ENCODE results near the gene ALKBH4. TPM values are rescaled to one million over a fixed set of nuclear protein-coding genes. Genes with fewer than 3 reads are reported as not detected.
"Not testable (repeated sequence)": the region's sequence is repeated elsewhere in the genome, so short reads cannot be mapped to it uniquely, and the experiment has no call there.

The ALKBH4 gene
- total RNA-seq, 1 donor from 2014 or later = 8.9 TPM

DNA sequence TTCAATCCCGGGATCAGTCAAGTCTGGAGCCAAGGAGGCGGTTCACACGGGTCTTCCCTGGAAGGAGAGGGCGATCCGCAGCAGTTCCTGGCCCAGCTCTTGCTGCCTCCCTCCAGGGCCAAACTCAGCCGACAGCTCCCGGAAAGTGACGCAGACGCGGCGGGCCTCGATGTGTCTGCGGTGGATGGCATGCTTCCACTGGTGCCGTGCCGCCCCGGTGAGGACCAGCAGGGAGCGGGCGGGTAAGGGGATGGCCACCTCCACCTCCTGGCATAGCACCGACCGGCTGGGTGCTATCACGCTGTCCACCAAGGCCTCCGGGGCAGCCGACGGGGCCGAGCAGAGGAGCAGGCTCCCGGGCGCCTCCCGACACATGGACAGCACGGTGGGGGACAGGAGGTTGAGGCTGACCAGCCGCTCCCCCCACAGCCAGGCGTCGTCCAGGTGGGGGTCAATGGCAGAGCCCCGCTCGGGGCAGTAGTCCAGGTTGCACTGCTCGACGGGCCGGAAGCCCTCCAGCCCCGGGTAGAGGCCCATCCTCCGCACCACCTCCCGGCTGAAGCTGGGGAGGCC, 7.2 kb downstream of the ALKBH4 start:
- H3K4me3 Mint-ChIP-seq (ENCODE audit: low read depth) = no peak overlapping the region
- H3K9me3 Mint-ChIP-seq = no peaks in the 10 kb centered on the region
- no peaks in the 10 kb centered on the region for H3K4me1 Mint-ChIP-seq (ENCODE audit: low read depth)
- H3K36me3 Mint-ChIP-seq (ENCODE audit: low read depth) = peaks cover 21% of the 10 kb centered on the region
- DNase-seq (ENCODE audit: low spot score) = no peak
- no peaks in the 10 kb centered on the region for H3K27me3 Mint-ChIP-seq (ENCODE audit: low read depth)
- intact Hi-C loops (cut with micrococcal nuclease) = no loop called here
- no peak overlapping the region for H3K27ac Mint-ChIP-seq

- no peaks in the 10 kb centered on the region for H3K27me3 Mint-ChIP-seq (ENCODE audit: low read depth)
- no peaks in the 10 kb centered on the region for H3K4me1 Mint-ChIP-seq (ENCODE audit: low read depth)
- H3K4me3 Mint-ChIP-seq (ENCODE audit: low read depth) = no peak overlapping the region
- no peaks in the 10 kb centered on the region for H3K9me3 Mint-ChIP-seq
- intact Hi-C loops (cut with micrococcal nuclease) = no loop called here
- DNase-seq (ENCODE audit: low spot score) = no peak
- no peak overlapping the region for H3K27ac Mint-ChIP-seq
- H3K36me3 Mint-ChIP-seq (ENCODE audit: low read depth) = peaks cover 21% of the 10 kb centered on the region
Measured at GRCh38 chr7:102456327-102456726, 8.3 kb downstream of the ALKBH4 start.

DNA sequence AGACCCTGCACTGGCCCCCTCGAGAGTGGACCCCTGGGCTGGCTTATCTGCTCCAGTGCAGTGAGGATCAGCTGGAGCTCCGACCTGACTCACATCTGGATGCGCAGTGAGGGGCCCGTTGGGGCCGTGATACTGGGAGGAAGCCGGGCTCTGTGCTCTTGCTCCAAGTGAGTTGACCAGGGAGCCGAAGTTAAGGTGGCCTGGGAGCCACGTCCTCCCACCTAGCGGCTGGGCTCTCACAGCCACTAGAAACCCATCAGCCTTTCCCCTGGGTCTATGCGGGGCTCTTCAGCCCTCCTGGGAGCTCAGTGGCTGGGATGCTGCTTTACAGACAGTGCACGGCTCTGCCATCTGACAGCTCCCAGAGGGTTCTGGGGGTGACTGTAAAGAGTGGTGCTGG, 9.1 kb downstream of the ALKBH4 start:
- Mint-ChIP-seq H3K27me3 (ENCODE audit: low read depth) (no peaks in the 10 kb centered on the region), H3K36me3 (ENCODE audit: low read depth) (peaks cover 18% of the 10 kb centered on the region), H3K4me1 (ENCODE audit: low read depth) (no peaks in the 10 kb centered on the region), H3K27ac (no peak overlapping the region), H3K4me3 (ENCODE audit: low read depth) (no peak overlapping the region), H3K9me3 (no peaks in the 10 kb centered on the region)
- intact Hi-C loops (cut with micrococcal nuclease) = no loop called here
- no peak for DNase-seq (ENCODE audit: low spot score)

DNA sequence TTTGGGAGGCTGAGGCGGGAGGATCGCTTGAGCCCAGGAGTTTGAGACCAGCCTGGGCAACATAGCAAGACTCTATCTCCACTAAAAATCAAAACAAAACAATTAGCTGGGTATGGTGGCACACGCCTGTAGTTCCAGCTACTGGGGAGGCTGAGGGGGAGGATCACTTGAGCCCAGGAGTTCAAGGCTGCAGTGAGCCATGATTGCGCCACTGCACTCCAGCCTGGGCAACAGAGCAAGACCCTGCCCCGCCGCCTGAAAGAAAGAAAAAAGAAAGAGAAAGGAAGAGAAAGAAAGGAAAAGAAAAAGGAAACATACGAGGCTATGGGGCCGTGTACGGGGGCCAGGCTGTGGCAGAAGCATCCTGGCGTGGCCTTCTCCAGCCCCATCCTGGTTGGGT, 9.7 kb downstream of the ALKBH4 start:
- DNase-seq (ENCODE audit: low spot score); intact Hi-C loops (cut with micrococcal nuclease); H3K27ac Mint-ChIP-seq; H3K27me3 Mint-ChIP-seq (ENCODE audit: low read depth); H3K4me1 Mint-ChIP-seq (ENCODE audit: low read depth); H3K9me3 Mint-ChIP-seq; H3K4me3 Mint-ChIP-seq (ENCODE audit: low read depth): not testable (repeated sequence)
- H3K36me3 Mint-ChIP-seq (ENCODE audit: low read depth) = peaks cover 17% of the 10 kb centered on the region

DNA sequence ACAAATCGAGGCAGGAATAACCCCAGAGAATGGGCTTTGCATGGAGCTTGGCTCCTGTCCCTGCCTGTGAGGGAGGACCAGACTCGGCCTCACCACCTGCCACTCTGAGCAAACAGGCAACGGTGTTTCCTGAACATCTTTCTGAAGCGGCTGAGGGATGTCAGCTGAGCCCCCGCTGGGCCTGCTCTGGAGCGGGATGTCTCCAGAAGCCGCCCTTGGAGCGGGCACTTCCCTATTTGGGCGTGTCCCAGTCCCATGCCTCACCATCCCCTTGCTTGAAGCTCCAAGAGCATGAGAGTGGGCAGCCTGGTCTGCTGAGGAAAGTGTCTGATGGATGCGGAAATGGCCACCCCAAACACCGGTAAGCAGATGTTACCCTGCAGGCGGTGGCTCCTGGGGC, 10.2 kb downstream of the ALKBH4 start:
- intact Hi-C loops (cut with micrococcal nuclease) = no loop called here
- H3K27me3 Mint-ChIP-seq (ENCODE audit: low read depth) = no peaks in the 10 kb centered on the region
- no peaks in the 10 kb centered on the region for H3K4me1 Mint-ChIP-seq (ENCODE audit: low read depth)
- no peak overlapping the region for H3K4me3 Mint-ChIP-seq (ENCODE audit: low read depth)
- H3K36me3 Mint-ChIP-seq (ENCODE audit: low read depth) = peaks cover 14% of the 10 kb centered on the region
- DNase-seq (ENCODE audit: low spot score) = no peak
- no peak overlapping the region for H3K27ac Mint-ChIP-seq
- H3K9me3 Mint-ChIP-seq = no peaks in the 10 kb centered on the region

- peaks cover 10% of the 10 kb centered on the region for H3K36me3 Mint-ChIP-seq (ENCODE audit: low read depth)
- H3K9me3 Mint-ChIP-seq = no peaks in the 10 kb centered on the region
- no peak for DNase-seq (ENCODE audit: low spot score)
- H3K4me1 Mint-ChIP-seq (ENCODE audit: low read depth) = no peaks in the 10 kb centered on the region
- H3K27ac Mint-ChIP-seq = no peak overlapping the region
- intact Hi-C loops (cut with micrococcal nuclease) = no loop called here
- no peak overlapping the region for H3K4me3 Mint-ChIP-seq (ENCODE audit: low read depth)
- H3K27me3 Mint-ChIP-seq (ENCODE audit: low read depth) = no peaks in the 10 kb centered on the region
Measured at GRCh38 chr7:102453319-102453718, 11.3 kb downstream of the ALKBH4 start.

- peaks cover 10% of the 10 kb centered on the region for H3K36me3 Mint-ChIP-seq (ENCODE audit: low read depth)
- no peak overlapping the region for H3K4me3 Mint-ChIP-seq (ENCODE audit: low read depth)
- H3K9me3 Mint-ChIP-seq = no peaks in the 10 kb centered on the region
- H3K27me3 Mint-ChIP-seq (ENCODE audit: low read depth) = no peaks in the 10 kb centered on the region
- no peak overlapping the region for H3K27ac Mint-ChIP-seq
- intact Hi-C loops (cut with micrococcal nuclease) = no loop called here
- DNase-seq (ENCODE audit: low spot score) = no peak
- H3K4me1 Mint-ChIP-seq (ENCODE audit: low read depth) = no peaks in the 10 kb centered on the region
Measured at GRCh38 chr7:102452451-102452850, 12.2 kb downstream of the ALKBH4 start.

DNA sequence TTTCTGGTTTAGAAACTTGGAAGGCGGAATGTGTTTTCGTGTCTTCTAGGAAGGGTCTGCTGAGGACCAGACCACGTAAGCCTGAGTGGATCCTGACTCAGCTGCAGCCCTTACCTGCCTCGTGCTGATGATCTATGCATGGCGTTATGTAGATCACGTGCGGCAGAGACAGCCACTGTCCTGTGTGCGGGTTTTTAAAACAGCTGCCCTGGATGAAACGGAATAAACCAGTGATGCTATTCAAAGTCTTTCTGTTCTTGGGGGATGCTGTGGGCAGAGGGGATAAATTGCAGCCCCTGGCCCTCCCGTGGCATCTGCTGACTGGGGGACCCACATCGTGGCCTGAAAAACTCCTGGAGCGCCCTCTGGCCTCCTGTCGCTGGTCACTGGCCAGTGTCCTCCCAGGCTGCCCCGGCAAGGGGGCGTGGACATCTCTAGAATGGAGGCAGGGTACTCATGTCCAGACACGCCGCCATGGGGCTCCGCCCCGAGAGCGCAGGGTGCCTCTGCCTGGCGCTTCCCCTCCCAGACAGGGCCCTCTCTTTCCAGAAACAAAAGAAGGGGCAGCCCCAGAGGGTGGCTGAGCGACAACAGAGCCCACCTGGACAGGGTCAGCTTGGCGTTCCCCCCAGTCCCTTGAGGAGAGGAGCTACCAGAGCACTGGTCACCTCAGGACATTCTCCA, 13.2 kb downstream of the ALKBH4 start:
- H3K4me1 Mint-ChIP-seq (ENCODE audit: low read depth) = no peaks in the 10 kb centered on the region
- intact Hi-C loops (cut with micrococcal nuclease) = no loop called here
- H3K27ac Mint-ChIP-seq = no peak overlapping the region
- DNase-seq (ENCODE audit: low spot score) = no peak
- no peak overlapping the region for H3K4me3 Mint-ChIP-seq (ENCODE audit: low read depth)
- peaks cover 7% of the 10 kb centered on the region for H3K36me3 Mint-ChIP-seq (ENCODE audit: low read depth)
- no peaks in the 10 kb centered on the region for H3K9me3 Mint-ChIP-seq
- H3K27me3 Mint-ChIP-seq (ENCODE audit: low read depth) = no peaks in the 10 kb centered on the region

- Mint-ChIP-seq H3K36me3 (ENCODE audit: low read depth) (peaks cover 12% of the 10 kb centered on the region), H3K9me3 (no peaks in the 10 kb centered on the region), H3K4me3 (ENCODE audit: low read depth) (no peak overlapping the region), H3K27ac (no peak overlapping the region), H3K27me3 (ENCODE audit: low read depth) (no peaks in the 10 kb centered on the region), H3K4me1 (ENCODE audit: low read depth) (no peaks in the 10 kb centered on the region)
- no peak for DNase-seq (ENCODE audit: low spot score)
- intact Hi-C loops (cut with micrococcal nuclease) = no loop called here
Measured at GRCh38 chr7:102450242-102450641, 14.4 kb downstream of the ALKBH4 start.

DNA sequence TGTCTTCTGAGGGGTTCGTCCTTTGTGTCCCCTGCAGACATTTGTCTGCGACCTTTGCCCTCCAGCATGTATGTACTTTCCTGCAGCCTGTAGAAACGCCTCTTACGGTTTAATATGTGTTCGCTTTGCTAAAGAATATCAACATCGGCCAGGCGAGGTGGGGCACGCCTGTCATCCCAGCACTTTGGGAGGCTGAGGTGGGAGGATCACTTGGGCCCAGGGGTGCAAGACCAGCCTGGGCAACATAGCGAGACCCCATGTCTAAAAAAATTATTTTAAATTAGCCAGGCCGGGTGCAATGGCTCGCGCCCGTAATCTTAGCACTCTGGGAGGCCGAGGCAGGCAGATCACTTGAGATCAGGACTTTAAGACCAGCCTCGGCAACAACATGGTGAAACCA, 15.5 kb downstream of the ALKBH4 start:
- intact Hi-C loops (cut with micrococcal nuclease) = no loop called here
- Mint-ChIP-seq H3K36me3 (ENCODE audit: low read depth) (peaks cover 17% of the 10 kb centered on the region), H3K27me3 (ENCODE audit: low read depth) (no peaks in the 10 kb centered on the region), H3K4me3 (ENCODE audit: low read depth) (no peak overlapping the region), H3K9me3 (no peaks in the 10 kb centered on the region), H3K4me1 (ENCODE audit: low read depth) (no peaks in the 10 kb centered on the region), H3K27ac (no peak overlapping the region)
- no peak for DNase-seq (ENCODE audit: low spot score)

- no peaks in the 10 kb centered on the region for H3K4me1 Mint-ChIP-seq (ENCODE audit: low read depth)
- intact Hi-C loops (cut with micrococcal nuclease) = no loop called here
- H3K27me3 Mint-ChIP-seq (ENCODE audit: low read depth) = no peaks in the 10 kb centered on the region
- H3K27ac Mint-ChIP-seq = no peak overlapping the region
- no peaks in the 10 kb centered on the region for H3K9me3 Mint-ChIP-seq
- H3K4me3 Mint-ChIP-seq (ENCODE audit: low read depth) = no peak overlapping the region
- no peak for DNase-seq (ENCODE audit: low spot score)
- H3K36me3 Mint-ChIP-seq (ENCODE audit: low read depth) = peaks cover 22% of the 10 kb centered on the region
Measured at GRCh38 chr7:102447311-102447710, 17.4 kb downstream of the ALKBH4 start.

GRCh38 chr7:102446387-102447156, 18.1 kb downstream of the ALKBH4 start:
- Mint-ChIP-seq H3K27ac (no peak overlapping the region), H3K36me3 (ENCODE audit: low read depth) (peaks cover 30% of the 10 kb centered on the region), H3K9me3 (no peaks in the 10 kb centered on the region), H3K4me1 (ENCODE audit: low read depth) (no peaks in the 10 kb centered on the region), H3K27me3 (ENCODE audit: low read depth) (no peaks in the 10 kb centered on the region), H3K4me3 (ENCODE audit: low read depth) (no peak overlapping the region)
- no peak for DNase-seq (ENCODE audit: low spot score)
- intact Hi-C loops (cut with micrococcal nuclease) = no loop called here

GRCh38 chr7:102445674-102446071, 19.0 kb downstream of the ALKBH4 start:
- H3K36me3 Mint-ChIP-seq (ENCODE audit: low read depth) = peaks cover 33% of the 10 kb centered on the region
- no peak overlapping the region for H3K4me3 Mint-ChIP-seq (ENCODE audit: low read depth)
- no peaks in the 10 kb centered on the region for H3K9me3 Mint-ChIP-seq
- intact Hi-C loops (cut with micrococcal nuclease) = no loop called here
- no peak overlapping the region for H3K27ac Mint-ChIP-seq
- DNase-seq (ENCODE audit: low spot score) = no peak
- H3K4me1 Mint-ChIP-seq (ENCODE audit: low read depth) = no peaks in the 10 kb centered on the region
- no peaks in the 10 kb centered on the region for H3K27me3 Mint-ChIP-seq (ENCODE audit: low read depth)
